Hepatocyte (in vitro differentiated cells): ENCODE measurements around the gene KRT27. TPM values are rescaled to one million over a fixed set of nuclear protein-coding genes. Genes with fewer than 3 reads are reported as not detected.

ENCODE experiments used
- DNase-seq: peaks from one replicate; pipeline ENCODE4 v3.0.0-alpha.2; 2016; ENCODE audit warnings: low spot score
- H2AFZ ChIP-seq: fragments of 200-600 bp; sonication (generic); 2 replicates; pipeline ENCODE4 v1.6.0; 2016; ENCODE audit warnings: antibody characterized with exemption, mild to moderate bottlenecking
- H3K27ac ChIP-seq: fragments of 200-600 bp; sonication (generic); 2 replicates; pipeline ENCODE4 v1.5.1; 2016; ENCODE audit warnings: mild to moderate bottlenecking
- H3K27me3 ChIP-seq: fragments of 200-600 bp; sonication (generic); 2 replicates; pipeline ENCODE4 v1.6.1; 2016
- H3K36me3 ChIP-seq: fragments of 200-600 bp; sonication (generic); replicated peaks from 2 replicates; pipeline ENCODE4 v1.5.1; 2016; ENCODE audit warnings: low read depth; ENCODE audit not compliant: insufficient read depth
- H3K4me1 ChIP-seq: fragments of 200-600 bp; sonication (generic); 2 replicates; pipeline ENCODE4 v1.5.1; 2016; ENCODE audit warnings: mild to moderate bottlenecking, moderate library complexity; ENCODE audit not compliant: insufficient read depth
- H3K4me2 ChIP-seq: fragments of 200-600 bp; sonication (generic); 2 replicates; pipeline ENCODE4 v1.6.0; 2016
- H3K4me3 ChIP-seq: fragments of 200-600 bp; sonication (generic); 2 replicates; pipeline ENCODE4 v1.5.1; 2016; ENCODE audit warnings: mild to moderate bottlenecking
- H3K79me2 ChIP-seq: fragments of 200-600 bp; sonication (generic); 2 replicates; pipeline ENCODE4 v1.6.0; 2017; ENCODE audit warnings: mild to moderate bottlenecking
- H3K9me2 ChIP-seq: fragments of 200-600 bp; sonication (generic); replicated peaks from 2 replicates; pipeline ENCODE4 v1.6.0; 2017; ENCODE audit warnings: mild to moderate bottlenecking; ENCODE audit not compliant: insufficient read depth
- H3K9me3 ChIP-seq: fragments of 200-600 bp; sonication (generic); 2 replicates; pipeline ENCODE4 v1.5.1; 2016; ENCODE audit warnings: low read depth, mild to moderate bottlenecking
- H4K20me1 ChIP-seq: fragments of 200-600 bp; sonication (generic); 2 replicates; pipeline ENCODE4 v1.6.0; 2016; ENCODE audit warnings: mild to moderate bottlenecking; ENCODE audit not compliant: insufficient read depth, poor library complexity, severe bottlenecking
- CTCF ChIP-seq: fragments of 200-600 bp; sonication (generic); IDR thresholded peaks from 2 replicates; pipeline ENCODE4 v1.5.1; 2016; ENCODE audit warnings: antibody characterized with exemption, mild to moderate bottlenecking; ENCODE audit not compliant: poor library complexity
- EZH2 ChIP-seq: fragments of 200-600 bp; sonication (generic); IDR thresholded peaks from 2 replicates; pipeline ENCODE4 v1.6.1; 2016; ENCODE audit warnings: antibody characterized with exemption, mild to moderate bottlenecking, borderline replicate concordance
- EZH2phosphoT487 ChIP-seq: fragments of 200-600 bp; sonication (generic); IDR thresholded peaks from one replicate; pipeline ENCODE4 v1.6.1; 2018; ENCODE audit warnings: antibody characterized with exemption, mild to moderate bottlenecking, low read depth, moderate library complexity; ENCODE audit not compliant: unreplicated experiment, severe bottlenecking
- WGBS: methylation state at CpG from one replicate; pipeline ENCODE4 v1.1.6; 2016; ENCODE audit warnings: low lambda C conversion rate; ENCODE audit errors: missing lambda C conversion rate; 5-methylcytosine and 5-hydroxymethylcytosine counted together
- polyA plus RNA-seq: library from polyadenylated mRNA; unstranded; fragments of >200 nt; fragmentation: Nextera tagmentation; extraction: Ambion mirVana; gene quantifications from 2 replicates; pipeline ENCODE4 v1.2.1, GENCODE V29; 2016
- total RNA-seq: library from RNA; depleted of rRNA; stranded (reverse); fragments of >200 nt; gene quantifications from 2 replicates; pipeline ENCODE4 v1.2.3, GENCODE V29; 2014

KRT27 gene
- total and polyA plus RNA-seq, 2 experiments from 2014 or later = not detected

- Histone ChIP-seq H3K27ac (no peak overlapping the region), H3K4me3 (no peak overlapping the region), H3K4me1 (no peaks in the 10 kb centered on the region), H3K36me3 (no peaks in the 10 kb centered on the region), H4K20me1 (no peaks in the 10 kb centered on the region), H3K9me3 (no peaks in the 10 kb centered on the region), H3K9me2 (no peaks in the 10 kb centered on the region), H2AFZ (no peak overlapping the region), H3K4me2 (no peak overlapping the region), H3K79me2 (no peaks in the 10 kb centered on the region), H3K27me3 (peaks cover 5% of the 10 kb centered on the region)
- 100% methylated on average over 1 of the region's 1 CpG for WGBS
- TF ChIP-seq EZH2phosphoT487 (no peak), CTCF (no peak), EZH2 (no peak)
- DNase-seq = no peak
Measured at GRCh38 chr17:40735016-40735415, 47.3 kb downstream of the KRT27 start.

GRCh38 chr17:40734018-40734417 is 48.3 kb downstream of the KRT27 start:
- H2AFZ ChIP-seq = no peak overlapping the region
- 84% methylated on average over 6 of the region's 6 CpGs for WGBS
- TF ChIP-seq EZH2 (no peak), CTCF (no peak), EZH2phosphoT487 (no peak)

GRCh38 chr17:40730970-40731369 is 51.4 kb downstream of the KRT27 start:
- Histone ChIP-seq H3K9me3 (no peaks in the 10 kb centered on the region), H2AFZ (no peak overlapping the region), H3K9me2 (no peaks in the 10 kb centered on the region), H3K79me2 (no peaks in the 10 kb centered on the region), H3K27me3 (peaks cover 5% of the 10 kb centered on the region), H4K20me1 (no peaks in the 10 kb centered on the region), H3K36me3 (no peaks in the 10 kb centered on the region), H3K27ac (no peak overlapping the region), H3K4me3 (no peak overlapping the region), H3K4me2 (no peak overlapping the region), H3K4me1 (no peaks in the 10 kb centered on the region)
- 91% methylated on average over 1 of the region's 1 CpG for WGBS
- no peak for TF ChIP-seq EZH2
- no peak for TF ChIP-seq EZH2phosphoT487
- TF ChIP-seq CTCF = no peak
- no peak for DNase-seq

More at GRCh38 chr17:40734018-40734417, 48.3 kb downstream of the KRT27 start:
- Histone ChIP-seq H3K4me3 (no peak overlapping the region), H3K4me2 (no peak overlapping the region), H3K79me2 (no peaks in the 10 kb centered on the region), H3K9me3 (no peaks in the 10 kb centered on the region), H3K36me3 (no peaks in the 10 kb centered on the region), H4K20me1 (no peaks in the 10 kb centered on the region), H3K27ac (no peak overlapping the region), H3K27me3 (peaks cover 5% of the 10 kb centered on the region), H3K4me1 (no peaks in the 10 kb centered on the region), H3K9me2 (no peaks in the 10 kb centered on the region)
- DNase-seq = no peak
